HepG2 (cell line): ENCODE data around the gene UNC5A. TPM values are rescaled to one million over a fixed set of nuclear protein-coding genes. Genes with fewer than 3 reads are reported as not detected.

Experiments
- ATAC-seq: fragments of 200-7000 bp; cut with Tn5 transposase; 3 replicates; pipeline ENCODE4 v1.9.1; 2020; ENCODE audit warnings: mild to moderate bottlenecking, moderate library complexity
- BruUV-seq: library from RNA; stranded (reverse); fragments of 400-500 nt; replicated peaks from 2 replicates; lab custom pipeline; 2021; lab: Mats Ljungman, UMichigan
- CTCF ChIA-PET: fragments of 300-600 bp; formaldehyde crosslinking; extraction: SDS; loops from one replicate; lab custom pipeline; 2021; ENCODE audit warnings: low total read pairs, inconsistent platforms, low intra/inter-chr PET ratio; lab: Yijun Ruan, JAX
- POLR2A ChIA-PET: fragments of 350-600 bp; sonication (Branson Sonifier 250); formaldehyde crosslinking; loops from one replicate; lab custom pipeline; 2020; ENCODE audit warnings: antibody characterized with exemption, inconsistent platforms; lab: Yijun Ruan, JAX
- DNase-seq: peaks from one replicate; pipeline ENCODE4 v3.0.0-alpha.2; 2015; ENCODE audit warnings: low spot score
- FAIRE-seq: peaks from 3 replicates; lab custom pipeline; 2011; peaks lifted over from hg19 to GRCh38; lab: Jason Lieb, UNC
- H2AFZ ChIP-seq: one replicate; pipeline ENCODE4 v1.6.1; 2011; ENCODE audit warnings: low read length, inconsistent platforms
- H3K27ac ChIP-seq: fragments of 300-600 bp; 3 replicates; pipeline ENCODE4 v1.8.0; 2011; ENCODE audit warnings: mixed run types, mild to moderate bottlenecking, mixed read lengths, low read length, inconsistent platforms; ENCODE audit not compliant: insufficient read depth; ENCODE audit errors: extremely low read length
- H3K27me3 ChIP-seq, 2 experiments: fragments of 200-600 bp in 1 of 2; 2 replicates in 1 of 2; 3 replicates in 1 of 2; pipeline versions ENCODE4 v1.6.0 to v1.8.0; 2011; ENCODE audit warnings: low read length in 2 of 2, mild to moderate bottlenecking in 2 of 2, moderate library complexity in 2 of 2, inconsistent platforms in 1 of 2; ENCODE audit not compliant: insufficient read depth in 2 of 2, control insufficient read depth in 1 of 2
- H3K36me3 ChIP-seq, 2 experiments: fragments of 200-600 bp in 1 of 2; replicated peaks in 1 of 2; 2 replicates in 1 of 2; 3 replicates in 1 of 2; pipeline versions ENCODE4 v1.5.1 to v1.8.0; 2011; ENCODE audit warnings: low read length in 2 of 2, inconsistent platforms in 1 of 2; ENCODE audit not compliant: insufficient read depth in 2 of 2, control insufficient read depth in 1 of 2
- H3K4me1 ChIP-seq: 2 replicates; pipeline ENCODE4 v1.5.1; 2012; ENCODE audit warnings: low read length, inconsistent platforms; ENCODE audit not compliant: insufficient read depth
- H3K4me2 ChIP-seq: 2 replicates; pipeline ENCODE4 v1.6.0; 2011; ENCODE audit warnings: low read depth, low read length, inconsistent platforms
- H3K4me3 ChIP-seq, 3 experiments: fragments of 200-600 bp in 1 of 3; sonication (generic), shearing (Covaris generic) in 1 of 3; replicated peaks in 1 of 3; 2 replicates each; pipeline ENCODE4 v1.5.1; 2011 to 2016; ENCODE audit warnings: low read length in 3 of 3, inconsistent platforms in 2 of 3, low read depth in 2 of 3, mild to moderate bottlenecking in 2 of 3, control low read depth in 1 of 3, mixed read lengths in 1 of 3; ENCODE audit not compliant: insufficient read depth in 1 of 3
- H3K79me2 ChIP-seq: one replicate; pipeline ENCODE4 v1.6.1; 2011; ENCODE audit warnings: low read length, inconsistent platforms; ENCODE audit not compliant: insufficient read depth
- H3K9ac ChIP-seq: 2 replicates; pipeline ENCODE4 v1.6.0; 2011; ENCODE audit warnings: mild to moderate bottlenecking, low read depth, low read length, inconsistent platforms; ENCODE audit not compliant: insufficient read depth
- H3K9me3 ChIP-seq: 2 replicates; pipeline ENCODE4 v1.5.1; 2012; ENCODE audit warnings: mild to moderate bottlenecking, low read length
- H4K20me1 ChIP-seq: 2 replicates; pipeline ENCODE4 v1.6.0; 2011; ENCODE audit warnings: inconsistent platforms, mild to moderate bottlenecking, low read length, moderate library complexity; ENCODE audit not compliant: insufficient read depth
- ATF1 ChIP-seq: IDR thresholded peaks from 2 replicates; pipeline ENCODE4 v1.6.1; 2016; ENCODE audit warnings: mild to moderate bottlenecking, control low read depth
- GFI1 ChIP-seq: sonication (generic); formaldehyde crosslinking; IDR thresholded peaks from 2 replicates; pipeline ENCODE4 v1.5.0; 2020; ENCODE audit warnings: missing genetic modification reagents, mild to moderate bottlenecking, borderline replicate concordance
- LCORL ChIP-seq, 2 experiments: fragments of 450-650 bp in 1 of 2; sonication (generic) in 1 of 2; formaldehyde crosslinking in 1 of 2; IDR thresholded peaks; 2 replicates each; pipeline versions ENCODE4 v1.5.0 to v1.6.1; 2017 to 2020; ENCODE audit warnings: antibody characterized with exemption in 1 of 2, missing genetic modification reagents in 1 of 2
- MTF2 ChIP-seq: sonication (generic); formaldehyde crosslinking; IDR thresholded peaks from 2 replicates; pipeline ENCODE4 v1.5.0; 2020; ENCODE audit warnings: missing genetic modification reagents, borderline replicate concordance
- TOE1 ChIP-seq: sonication (generic); formaldehyde crosslinking; IDR thresholded peaks from 2 replicates; pipeline ENCODE4 v1.4.0; 2020; ENCODE audit warnings: mild to moderate bottlenecking, missing genetic modification reagents
- ZNF564 ChIP-seq: sonication (generic); formaldehyde crosslinking; IDR thresholded peaks from 2 replicates; pipeline ENCODE4 v1.8.1; 2023; ENCODE audit warnings: mild to moderate bottlenecking, missing genetic modification reagents
- ZNF710 ChIP-seq: sonication (generic); formaldehyde crosslinking; IDR thresholded peaks from 2 replicates; pipeline ENCODE4 v1.5.0; 2020; ENCODE audit warnings: mild to moderate bottlenecking, missing genetic modification reagents, borderline replicate concordance
- ZSCAN21 ChIP-seq: sonication (generic); formaldehyde crosslinking; IDR thresholded peaks from 2 replicates; pipeline ENCODE4 v1.8.0; 2022; ENCODE audit warnings: mild to moderate bottlenecking, missing genetic modification reagents, moderate library complexity, borderline replicate concordance
- WGBS: methylation state at CpG from one replicate; pipeline ENCODE4 v1.1.6; 2017; ENCODE audit warnings: low lambda C conversion rate; 5-methylcytosine and 5-hydroxymethylcytosine counted together
- in situ Hi-C: cut with HindIII; loops from 2 replicates; pipeline ENCODE4 v1.10.0; 2017; ENCODE audit warnings: low pct_unique_long_range_greater_than_20kb; ENCODE audit not compliant: extremely low pct_ligation_motif_present
- intact Hi-C: fragments of 100-400 bp; cut with micrococcal nuclease; formaldehyde crosslinking; loops from one replicate; pipeline ENCODE4 v1.10.0; 2022; ENCODE audit not compliant: unreplicated experiment
- polyA plus RNA-seq, 8 experiments: library from polyadenylated mRNA; depleted of rRNA in 3 of 8; stranded (reverse) in 7 of 8; unstranded in 1 of 8; fragments of >200 nt; fragmentation: Illumina TruSeq in 4 of 8; extraction: Trizol in 4 of 8; gene quantifications; 2 replicates each; pipeline versions ENCODE4 v1.2.1 to v1.2.3, GENCODE V29; 2011 to 2016; ENCODE audit warnings: low read depth in 4 of 8, missing spikeins in 1 of 8, mixed read lengths in 1 of 8; ENCODE audit not compliant: insufficient read depth in 1 of 8
- total RNA-seq, 5 experiments: library from RNA; depleted of rRNA; stranded (reverse); fragments of >200 nt; fragmentation: Illumina TruSeq; extraction: Trizol; gene quantifications; 2 replicates each; pipeline ENCODE4 v1.2.3, GENCODE V29; 2016; ENCODE audit warnings: low read depth in 1 of 5
- TF ChIP-seq, protein P1 (sequence below): sonication (generic); formaldehyde crosslinking; IDR thresholded peaks from 2 replicates; pipeline ENCODE4 v1.4.0; 2020; ENCODE audit warnings: mild to moderate bottlenecking, missing genetic modification reagents, borderline replicate concordance
- TF ChIP-seq, protein P2 (sequence below): sonication (generic); formaldehyde crosslinking; IDR thresholded peaks from 2 replicates; pipeline ENCODE4 v1.4.0; 2020; ENCODE audit warnings: missing genetic modification reagents

The UNC5A gene
- total and polyA plus RNA-seq, 2 of the 13 experiments (the other 11 are each of a cell fraction or from before 2014, with no cell fraction given) = not detected

DNA sequence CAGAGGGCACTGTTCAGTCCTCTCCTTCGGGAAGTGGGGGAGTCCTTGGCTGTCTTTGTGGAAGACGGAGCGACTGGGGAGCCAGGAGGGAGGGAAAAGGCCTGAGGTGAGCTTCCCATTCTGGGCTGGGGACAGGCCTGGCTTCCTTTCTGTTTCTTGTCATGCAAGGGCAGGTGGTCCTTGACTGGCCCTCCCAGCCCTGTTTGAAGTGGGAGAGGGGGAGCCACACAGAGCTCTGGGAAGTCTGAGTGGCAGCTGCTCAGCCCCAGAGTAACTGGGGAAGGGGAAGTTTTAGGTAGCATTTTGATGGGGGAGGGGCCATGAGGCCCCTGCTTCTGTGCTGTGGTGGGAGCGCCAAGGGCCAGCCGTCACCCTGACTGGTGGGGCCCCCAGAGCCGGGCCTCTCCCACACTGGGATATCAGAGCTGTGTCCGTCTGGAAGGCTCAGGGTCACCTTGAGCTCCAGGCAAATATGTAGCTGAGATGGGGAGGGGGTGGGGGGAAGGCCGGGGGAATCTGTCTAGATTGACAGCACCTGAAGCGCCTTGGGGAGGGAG is 6.5 kb downstream of the UNC5A start:
- ChIA-PET CTCF (no interaction called here), POLR2A (no interaction called here)
- Histone ChIP-seq H2AFZ (no peak overlapping the region), H3K27ac (no peak overlapping the region), H3K4me1 (peaks cover 25% of the 10 kb centered on the region), H4K20me1 (peaks cover 7% of the 10 kb centered on the region; the same call in 1 of the 2 replicates), H3K36me3 (no peaks in the 10 kb centered on the region), H3K9ac (no peak overlapping the region), H3K4me2 (no peak overlapping the region), H3K79me2 (no peaks in the 10 kb centered on the region), H3K9me3 (no peaks in the 10 kb centered on the region), H3K27me3 (peaks cover 10 to 56% of the 10 kb centered on the region in 2 experiments; a peak in 4 of 5 replicates), H3K4me3 (no peak overlapping the region)
- intact Hi-C loops = no loop called here
- in situ Hi-C loops = no loop called here
- FAIRE-seq (no peak), ATAC-seq (no peak), DNase-seq (no peak)
- WGBS = 25% methylated on average over 4 of the region's 9 CpGs
- no TSS peak for BruUV-seq
- TF ChIP-seq ZSCAN21 (no peak), TOE1 (CRISPR knock-in tag) (no peak), MTF2 (no peak), LCORL (IDR thresholded peaks at IDR 0.05) (no peak), LCORL (CRISPR knock-in tag; IDR thresholded peaks at IDR 0.05) (no peak), GFI1 (no peak), ZNF710 (CRISPR knock-in tag) (no peak), ZNF564 (no peak), ATF1 (CRISPR knock-in tag) (no peak)
- TF ChIP-seq, protein P1, sequence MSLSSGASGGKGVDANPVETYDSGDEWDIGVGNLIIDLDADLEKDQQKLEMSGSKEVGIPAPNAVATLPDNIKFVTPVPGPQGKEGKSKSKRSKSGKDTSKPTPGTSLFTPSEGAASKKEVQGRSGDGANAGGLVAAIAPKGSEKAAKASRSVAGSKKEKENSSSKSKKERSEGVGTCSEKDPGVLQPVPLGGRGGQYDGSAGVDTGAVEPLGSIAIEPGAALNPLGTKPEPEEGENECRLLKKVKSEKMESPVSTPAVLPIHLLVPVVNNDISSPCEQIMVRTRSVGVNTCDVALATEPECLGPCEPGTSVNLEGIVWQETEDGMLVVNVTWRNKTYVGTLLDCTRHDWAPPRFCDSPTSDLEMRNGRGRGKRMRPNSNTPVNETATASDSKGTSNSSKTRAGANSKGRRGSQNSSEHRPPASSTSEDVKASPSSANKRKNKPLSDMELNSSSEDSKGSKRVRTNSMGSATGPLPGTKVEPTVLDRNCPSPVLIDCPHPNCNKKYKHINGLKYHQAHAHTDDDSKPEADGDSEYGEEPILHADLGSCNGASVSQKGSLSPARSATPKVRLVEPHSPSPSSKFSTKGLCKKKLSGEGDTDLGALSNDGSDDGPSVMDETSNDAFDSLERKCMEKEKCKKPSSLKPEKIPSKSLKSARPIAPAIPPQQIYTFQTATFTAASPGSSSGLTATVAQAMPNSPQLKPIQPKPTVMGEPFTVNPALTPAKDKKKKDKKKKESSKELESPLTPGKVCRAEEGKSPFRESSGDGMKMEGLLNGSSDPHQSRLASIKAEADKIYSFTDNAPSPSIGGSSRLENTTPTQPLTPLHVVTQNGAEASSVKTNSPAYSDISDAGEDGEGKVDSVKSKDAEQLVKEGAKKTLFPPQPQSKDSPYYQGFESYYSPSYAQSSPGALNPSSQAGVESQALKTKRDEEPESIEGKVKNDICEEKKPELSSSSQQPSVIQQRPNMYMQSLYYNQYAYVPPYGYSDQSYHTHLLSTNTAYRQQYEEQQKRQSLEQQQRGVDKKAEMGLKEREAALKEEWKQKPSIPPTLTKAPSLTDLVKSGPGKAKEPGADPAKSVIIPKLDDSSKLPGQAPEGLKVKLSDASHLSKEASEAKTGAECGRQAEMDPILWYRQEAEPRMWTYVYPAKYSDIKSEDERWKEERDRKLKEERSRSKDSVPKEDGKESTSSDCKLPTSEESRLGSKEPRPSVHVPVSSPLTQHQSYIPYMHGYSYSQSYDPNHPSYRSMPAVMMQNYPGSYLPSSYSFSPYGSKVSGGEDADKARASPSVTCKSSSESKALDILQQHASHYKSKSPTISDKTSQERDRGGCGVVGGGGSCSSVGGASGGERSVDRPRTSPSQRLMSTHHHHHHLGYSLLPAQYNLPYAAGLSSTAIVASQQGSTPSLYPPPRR (CRISPR knock-in tag) = no peak
- TF ChIP-seq, protein P2, sequence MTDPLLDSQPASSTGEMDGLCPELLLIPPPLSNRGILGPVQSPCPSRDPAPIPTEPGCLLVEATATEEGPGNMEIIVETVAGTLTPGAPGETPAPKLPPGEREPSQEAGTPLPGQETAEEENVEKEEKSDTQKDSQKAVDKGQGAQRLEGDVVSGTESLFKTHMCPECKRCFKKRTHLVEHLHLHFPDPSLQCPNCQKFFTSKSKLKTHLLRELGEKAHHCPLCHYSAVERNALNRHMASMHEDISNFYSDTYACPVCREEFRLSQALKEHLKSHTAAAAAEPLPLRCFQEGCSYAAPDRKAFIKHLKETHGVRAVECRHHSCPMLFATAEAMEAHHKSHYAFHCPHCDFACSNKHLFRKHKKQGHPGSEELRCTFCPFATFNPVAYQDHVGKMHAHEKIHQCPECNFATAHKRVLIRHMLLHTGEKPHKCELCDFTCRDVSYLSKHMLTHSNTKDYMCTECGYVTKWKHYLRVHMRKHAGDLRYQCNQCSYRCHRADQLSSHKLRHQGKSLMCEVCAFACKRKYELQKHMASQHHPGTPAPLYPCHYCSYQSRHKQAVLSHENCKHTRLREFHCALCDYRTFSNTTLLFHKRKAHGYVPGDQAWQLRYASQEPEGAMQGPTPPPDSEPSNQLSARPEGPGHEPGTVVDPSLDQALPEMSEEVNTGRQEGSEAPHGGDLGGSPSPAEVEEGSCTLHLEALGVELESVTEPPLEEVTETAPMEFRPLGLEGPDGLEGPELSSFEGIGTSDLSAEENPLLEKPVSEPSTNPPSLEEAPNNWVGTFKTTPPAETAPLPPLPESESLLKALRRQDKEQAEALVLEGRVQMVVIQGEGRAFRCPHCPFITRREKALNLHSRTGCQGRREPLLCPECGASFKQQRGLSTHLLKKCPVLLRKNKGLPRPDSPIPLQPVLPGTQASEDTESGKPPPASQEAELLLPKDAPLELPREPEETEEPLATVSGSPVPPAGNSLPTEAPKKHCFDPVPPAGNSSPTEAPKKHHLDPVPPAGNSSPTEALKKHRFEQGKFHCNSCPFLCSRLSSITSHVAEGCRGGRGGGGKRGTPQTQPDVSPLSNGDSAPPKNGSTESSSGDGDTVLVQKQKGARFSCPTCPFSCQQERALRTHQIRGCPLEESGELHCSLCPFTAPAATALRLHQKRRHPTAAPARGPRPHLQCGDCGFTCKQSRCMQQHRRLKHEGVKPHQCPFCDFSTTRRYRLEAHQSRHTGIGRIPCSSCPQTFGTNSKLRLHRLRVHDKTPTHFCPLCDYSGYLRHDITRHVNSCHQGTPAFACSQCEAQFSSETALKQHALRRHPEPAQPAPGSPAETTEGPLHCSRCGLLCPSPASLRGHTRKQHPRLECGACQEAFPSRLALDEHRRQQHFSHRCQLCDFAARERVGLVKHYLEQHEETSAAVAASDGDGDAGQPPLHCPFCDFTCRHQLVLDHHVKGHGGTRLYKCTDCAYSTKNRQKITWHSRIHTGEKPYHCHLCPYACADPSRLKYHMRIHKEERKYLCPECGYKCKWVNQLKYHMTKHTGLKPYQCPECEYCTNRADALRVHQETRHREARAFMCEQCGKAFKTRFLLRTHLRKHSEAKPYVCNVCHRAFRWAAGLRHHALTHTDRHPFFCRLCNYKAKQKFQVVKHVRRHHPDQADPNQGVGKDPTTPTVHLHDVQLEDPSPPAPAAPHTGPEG = no peak
